Measurements from ENCODE around the gene PTPRCAP. TPM values are rescaled to one million over a fixed set of nuclear protein-coding genes. Genes with fewer than 3 reads are reported as not detected.

Gene PTPRCAP
- total RNA-seq, 1 donor from 2014 or later = not detected

Small RNA genes within 50 kb of the gene (small RNA-seq; reads per million reads assigned to genes)
- gene RNU6-1238P = not detected

Other genes starting within 250 kb of the PTPRCAP start
- 46.9 TPM for gene GRK2, start 171.2 kb downstream of the PTPRCAP start, total RNA-seq
- 55.8 TPM for gene ANKRD13D, start 148.4 kb downstream of the PTPRCAP start, total RNA-seq
- 2.0 TPM for gene SSH3, start 134.2 kb downstream of the PTPRCAP start, total RNA-seq
- gene POLD4, start 84.1 kb downstream of the PTPRCAP start, total RNA-seq = 3.7 TPM
- gene CLCF1, start 64.1 kb downstream of the PTPRCAP start, total RNA-seq = under 0.01 TPM
- 11.8 TPM for gene RAD9A, start 45.7 kb downstream of the PTPRCAP start, total RNA-seq
- 69.3 TPM for gene PPP1CA, start 35.8 kb downstream of the PTPRCAP start, total RNA-seq
- not detected for gene TBC1D10C, start 33.6 kb downstream of the PTPRCAP start, total RNA-seq
- gene CARNS1, start 22.0 kb downstream of the PTPRCAP start, total RNA-seq = under 0.01 TPM
- gene RPS6KB2, start 9.2 kb downstream of the PTPRCAP start, total RNA-seq = 15.1 TPM
- 24.1 TPM for gene CORO1B, start 5.8 kb upstream of the PTPRCAP start, total RNA-seq
- not detected for gene GPR152, start 15.0 kb upstream of the PTPRCAP start, total RNA-seq
- not detected for gene CABP4, start 17.7 kb upstream of the PTPRCAP start, total RNA-seq
- gene TMEM134, start 31.6 kb upstream of the PTPRCAP start, total RNA-seq = 17.5 TPM
- gene AIP, start 45.3 kb upstream of the PTPRCAP start, total RNA-seq = 89.3 TPM
- 32.6 TPM for gene PITPNM1, start 67.7 kb upstream of the PTPRCAP start, total RNA-seq
- gene CDK2AP2, start 70.5 kb upstream of the PTPRCAP start, total RNA-seq = 4.9 TPM
- gene CABP2, start 85.8 kb upstream of the PTPRCAP start, total RNA-seq = not detected
- 206 TPM for gene GSTP1, start 146.1 kb upstream of the PTPRCAP start, total RNA-seq
- gene NDUFV1, start 169.3 kb upstream of the PTPRCAP start, total RNA-seq = 182 TPM
- gene NUDT8, start 192.3 kb upstream of the PTPRCAP start, total RNA-seq = 1.2 TPM
- not detected for gene TBX10, start 202.1 kb upstream of the PTPRCAP start, total RNA-seq
- gene ACY3, start 213.0 kb upstream of the PTPRCAP start, total RNA-seq = not detected
- not detected for gene ALDH3B2, start 236.9 kb upstream of the PTPRCAP start, total RNA-seq